H1 (cell line): ENCODE measurements around the gene SLC1A1. TPM values are rescaled to one million over a fixed set of nuclear protein-coding genes. Genes with fewer than 3 reads are reported as not detected.

Experiments used
- CHD7 ChIP-seq: fragments of 300-600 bp; sonication (generic); IDR thresholded peaks from 2 replicates; pipeline ENCODE4 v1.7.1; 2012; ENCODE audit warnings: low read length, moderate library complexity, mild to moderate bottlenecking, inconsistent platforms; ENCODE audit not compliant: insufficient replicate concordance
- RBBP5 ChIP-seq: IDR thresholded peaks from 2 replicates; pipeline ENCODE4 v1.7.1; 2012; ENCODE audit warnings: low read depth, mild to moderate bottlenecking, inconsistent platforms, low read length, moderate library complexity, borderline replicate concordance
- polyA plus RNA-seq, 7 experiments: library from polyadenylated mRNA; depleted of rRNA in 3 of 7; stranded (reverse) in 5 of 7; unstranded in 2 of 7; fragments of >200 nt in 5 of 7; fragments of 200-250 nt in 2 of 7; gene quantifications; 1 replicate in 5 of 7; 2 replicates in 1 of 7; 4 replicates in 1 of 7; pipeline versions ENCODE4 v1.2.1 to v1.2.3, GENCODE V29; 2011 to 2013; ENCODE audit warnings: missing spikeins in 2 of 7, mixed read lengths in 2 of 7
- total RNA-seq: library from RNA; stranded (reverse); fragmentation: NEBNext Ultra II Directional; extraction: Animal tissue kit (Norgen Biotek cat#: 25700); gene quantifications from 2 replicates; pipeline ENCODE4 v1.2.1, GENCODE V29; 2021

SLC1A1 gene
- total and polyA plus RNA-seq, 2 of the 8 experiments (the other 6 are each of a cell fraction or from before 2014, with no cell fraction given): 4.7 to 11.7 TPM

GRCh38 chr9:4594545-4594944 is 104.3 kb downstream of the SLC1A1 start (continued):
- TF ChIP-seq CHD7: no peak
- no peak for TF ChIP-seq RBBP5
- TF ChIP-seq, all 59 proteins: peak for 0
